ENCODE measurements around the gene VILL.
"Not testable (repeated sequence)": the region's sequence is repeated elsewhere in the genome, so short reads cannot be mapped to it uniquely, and the experiment has no call there.

GRCh38 chr3:37988376-37988775, 2.2 kb upstream of the VILL start:
- not testable (repeated sequence) for TF ChIP-seq POLR2A (IDR thresholded peaks at IDR 0.05); CTCF (IDR thresholded peaks at IDR 0.05 in 8 of 11, conservative IDR thresholded peaks at IDR 0.05 in 3 of 11)
